Measurements from ENCODE around the gene SLC2A10. TPM values are rescaled to one million over a fixed set of nuclear protein-coding genes. Genes with fewer than 3 reads are reported as not detected.

The SLC2A10 gene
- total and polyA plus RNA-seq, 2 donors (not counting 3 experiments of a cell fraction or from before 2014, with no cell fraction given): 11.2 to 13.6 TPM

DNA sequence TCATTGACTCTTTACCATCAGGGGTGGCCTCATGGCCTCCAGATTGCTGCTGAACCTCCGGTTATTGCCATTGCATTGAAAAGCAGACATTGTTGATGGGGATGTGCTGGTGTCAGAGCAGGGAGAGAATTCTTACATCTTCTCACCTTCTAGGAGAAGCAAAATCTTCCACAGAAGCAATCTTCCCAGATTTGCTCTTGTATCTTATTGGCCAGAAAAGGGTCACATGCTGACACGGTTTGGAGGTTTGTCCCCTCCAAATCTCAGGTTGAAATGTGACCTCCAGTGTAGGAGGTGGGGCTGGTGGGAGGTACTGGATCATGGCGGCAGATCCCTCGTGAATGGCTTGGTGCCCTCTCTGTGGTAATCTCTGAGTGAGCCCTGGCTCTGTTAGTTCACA is 30.9 kb upstream of the SLC2A10 start:
- Histone ChIP-seq H3K4me3 (replicated peaks in 1 of 3; ENCODE audit: insufficient read depth in 1 of 3, low read depth in 1 of 3, low read length in 3 of 3) (no peak overlapping the region), H3K9me3 (replicated peaks; ENCODE audit: control insufficient read depth, insufficient read depth, low read length) (no peaks in the 10 kb centered on the region), H4K20me1 (replicated peaks; ENCODE audit: control insufficient read depth, extremely low read depth, insufficient read depth, low read length) (no peaks in the 10 kb centered on the region), H3K4me2 (ENCODE audit: insufficient read depth, low read length) (no peak overlapping the region), H3K9ac (replicated peaks; ENCODE audit: extremely low read depth, insufficient read depth, low read length) (no peak overlapping the region), H3K79me2 (ENCODE audit: control insufficient read depth, insufficient read depth, low read length) (no peaks in the 10 kb centered on the region), H3K27me3 (ENCODE audit: control insufficient read depth in 2 of 2, insufficient read depth in 2 of 2, low read length in 2 of 2) (no peaks in the 10 kb centered on the region), H3K4me1 (ENCODE audit: control insufficient read depth, extremely low read depth, insufficient read depth, low read length) (peaks cover under 1% of the 10 kb centered on the region), H3K27ac (ENCODE audit: insufficient read depth, low read depth, low read length) (no peak overlapping the region), H2AFZ (ENCODE audit: low read depth, low read length) (no peak overlapping the region), H3K36me3 (ENCODE audit: control insufficient read depth in 2 of 2, extremely low read depth in 1 of 2, insufficient read depth in 2 of 2, low read length in 2 of 2) (no peaks in the 10 kb centered on the region), H3K9me1 (replicated peaks; ENCODE audit: control insufficient read depth, extremely low read depth, insufficient read depth, low read length) (no peaks in the 10 kb centered on the region)
- FAIRE-seq (no peak), DNase-seq (ENCODE audit: low read depth, low spot score) (no peak)
- intact Hi-C loops (cut with micrococcal nuclease): no loop called here
- no TSS peak for BruUV-seq (replicated peaks)
- ChIA-PET CTCF (interaction anchor here (6.0 kb wide), 1 partner anchor 157 kb away, joined by 49 read pairs; no protein-coding TSS in a partner anchor), POLR2A (no interaction called here)
- TF ChIP-seq FOS (IDR thresholded peaks at IDR 0.05; ENCODE audit: borderline replicate concordance, insufficient read depth, low read length) (no peak), JUN (IDR thresholded peaks at IDR 0.05; ENCODE audit: borderline replicate concordance, insufficient read depth, insufficient read length, low read depth) (no peak), POLR2A (IDR thresholded peaks at IDR 0.05; ENCODE audit: low read depth, low read length) (no peak), MYC (IDR thresholded peaks at IDR 0.05; ENCODE audit: low read depth, low read length) (no peak), POLR2AphosphoS5 (IDR thresholded peaks at IDR 0.05; ENCODE audit: insufficient read depth, low read depth, low read length) (no peak), MAX (IDR thresholded peaks at IDR 0.05; ENCODE audit: insufficient read depth, insufficient read length) (no peak), GATA2 (IDR thresholded peaks at IDR 0.05; ENCODE audit: insufficient read depth, insufficient read length, low read depth, low read length) (no peak), EZH2 (IDR thresholded peaks at IDR 0.05; ENCODE audit: borderline replicate concordance, low read depth, low read length, severe bottlenecking) (no peak)
- TF ChIP-seq, protein P1, sequence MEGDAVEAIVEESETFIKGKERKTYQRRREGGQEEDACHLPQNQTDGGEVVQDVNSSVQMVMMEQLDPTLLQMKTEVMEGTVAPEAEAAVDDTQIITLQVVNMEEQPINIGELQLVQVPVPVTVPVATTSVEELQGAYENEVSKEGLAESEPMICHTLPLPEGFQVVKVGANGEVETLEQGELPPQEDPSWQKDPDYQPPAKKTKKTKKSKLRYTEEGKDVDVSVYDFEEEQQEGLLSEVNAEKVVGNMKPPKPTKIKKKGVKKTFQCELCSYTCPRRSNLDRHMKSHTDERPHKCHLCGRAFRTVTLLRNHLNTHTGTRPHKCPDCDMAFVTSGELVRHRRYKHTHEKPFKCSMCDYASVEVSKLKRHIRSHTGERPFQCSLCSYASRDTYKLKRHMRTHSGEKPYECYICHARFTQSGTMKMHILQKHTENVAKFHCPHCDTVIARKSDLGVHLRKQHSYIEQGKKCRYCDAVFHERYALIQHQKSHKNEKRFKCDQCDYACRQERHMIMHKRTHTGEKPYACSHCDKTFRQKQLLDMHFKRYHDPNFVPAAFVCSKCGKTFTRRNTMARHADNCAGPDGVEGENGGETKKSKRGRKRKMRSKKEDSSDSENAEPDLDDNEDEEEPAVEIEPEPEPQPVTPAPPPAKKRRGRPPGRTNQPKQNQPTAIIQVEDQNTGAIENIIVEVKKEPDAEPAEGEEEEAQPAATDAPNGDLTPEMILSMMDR (IDR thresholded peaks at IDR 0.05; ENCODE audit: extremely low read depth in 1 of 2, insufficient read depth in 1 of 2, low read depth in 1 of 2, low read length in 2 of 2): no peak
- dilution Hi-C loops (cut with MboI; ENCODE audit: extremely low pct_ligation_motif_present, low sequenced_read_pairs): no loop called here

All from endothelial cell of umbilical vein (primary cell).